GM12878 (cell line): Measurements from ENCODE around the gene RETSAT. TPM values are rescaled to one million over a fixed set of nuclear protein-coding genes. Genes with fewer than 3 reads are reported as not detected.

Experiments used
- ATAC-seq: fragments of 200-7000 bp; cut with Tn5 transposase; 3 replicates; pipeline ENCODE4 v1.9.1; 2020; ENCODE audit warnings: mild to moderate bottlenecking, moderate library complexity
- BruUV-seq: library from RNA; stranded (reverse); fragments of 400-500 nt; replicated peaks from 2 replicates; lab custom pipeline; 2021; lab: Mats Ljungman, UMichigan
- CTCF ChIA-PET: fragments of 300-600 bp; sonication (Branson Sonifier 250); formaldehyde crosslinking; extraction: SDS; loops from one replicate; lab custom pipeline; 2021; ENCODE audit warnings: inconsistent platforms; lab: Yijun Ruan, JAX
- POLR2A ChIA-PET: fragments of 350-600 bp; formaldehyde crosslinking; extraction: SDS; loops from one replicate; lab custom pipeline; 2021; ENCODE audit warnings: inconsistent platforms; lab: Charles Lee
- RAD21 ChIA-PET: fragments of 300-600 bp; sonication (Branson Sonifier 250); formaldehyde crosslinking; loops from one replicate; lab custom pipeline; 2023; ENCODE audit warnings: antibody characterized with exemption; ENCODE audit not compliant: unreplicated experiment; lab: Charles Lee
- SMC1A ChIA-PET: fragments of 300-600 bp; sonication (Branson Sonifier 250); formaldehyde crosslinking; loops from one replicate; lab custom pipeline; 2023; ENCODE audit not compliant: unreplicated experiment, uncharacterized antibody; lab: Charles Lee
- DNase-seq: peaks from one replicate; pipeline ENCODE4 v3.0.0-alpha.2; 2011; ENCODE audit warnings: low read depth, low spot score
- FAIRE-seq: peaks from 3 replicates; lab custom pipeline; 2011; peaks lifted over from hg19 to GRCh38; lab: Jason Lieb, UNC
- H2AFZ ChIP-seq: 2 replicates; pipeline ENCODE4 v1.6.0; 2011; ENCODE audit warnings: low read depth, low read length, control low read depth; ENCODE audit not compliant: control insufficient read depth
- H3K27ac ChIP-seq: 2 replicates; pipeline ENCODE4 v1.5.1; 2011; ENCODE audit warnings: control low read depth; ENCODE audit not compliant: control insufficient read depth, insufficient read depth
- H3K27me3 ChIP-seq, 2 experiments: replicated peaks in 1 of 2; 2 replicates each; pipeline versions ENCODE4 v1.6.0 to v1.6.1; 2011; ENCODE audit warnings: low read length in 1 of 2; ENCODE audit not compliant: control insufficient read depth in 2 of 2, insufficient read depth in 2 of 2
- H3K36me3 ChIP-seq, 2 experiments: 2 replicates each; pipeline ENCODE4 v1.5.1; 2011; ENCODE audit warnings: low read length in 1 of 2; ENCODE audit not compliant: control insufficient read depth in 2 of 2, insufficient read depth in 2 of 2
- H3K4me1 ChIP-seq: 2 replicates; pipeline ENCODE4 v1.6.1; 2011; ENCODE audit warnings: mild to moderate bottlenecking, low read length, moderate library complexity, mixed read lengths; ENCODE audit not compliant: control insufficient read depth, insufficient read depth
- H3K4me2 ChIP-seq: 2 replicates; pipeline ENCODE4 v1.6.0; 2011; ENCODE audit warnings: control low read depth; ENCODE audit not compliant: control insufficient read depth, insufficient read depth
- H3K4me3 ChIP-seq: fragments of 200-600 bp; sonication (generic); 2 replicates; pipeline ENCODE4 v1.5.1; 2016
- H3K79me2 ChIP-seq: 2 replicates; pipeline ENCODE4 v1.6.0; 2011; ENCODE audit warnings: low read length; ENCODE audit not compliant: control insufficient read depth, insufficient read depth
- H3K9ac ChIP-seq: 2 replicates; pipeline ENCODE4 v1.8.0; 2011; ENCODE audit warnings: low read length, control low read depth, mixed read lengths; ENCODE audit not compliant: control insufficient read depth, insufficient read depth
- H3K9me3 ChIP-seq: replicated peaks from 3 replicates; pipeline ENCODE4 v1.5.1; 2011; ENCODE audit warnings: mild to moderate bottlenecking, low read length; ENCODE audit not compliant: control insufficient read depth, insufficient read depth
- H4K20me1 ChIP-seq: 2 replicates; pipeline ENCODE4 v1.6.0; 2011; ENCODE audit not compliant: control insufficient read depth, insufficient read depth
- ATF7 ChIP-seq: fragments of 450-650 bp; IDR thresholded peaks from 2 replicates; pipeline ENCODE4 v1.6.1; 2016; ENCODE audit warnings: low read depth, mild to moderate bottlenecking
- MYB ChIP-seq: fragments of 150-350 bp; IDR thresholded peaks from 2 replicates; pipeline ENCODE4 v1.6.1; 2014; ENCODE audit warnings: mild to moderate bottlenecking, low read depth, low read length, borderline replicate concordance
- PML ChIP-seq: IDR thresholded peaks from 2 replicates; pipeline ENCODE4 v1.6.1; 2012; ENCODE audit warnings: low read length, inconsistent platforms
- RAD51 ChIP-seq: fragments of 450-650 bp; IDR thresholded peaks from 2 replicates; pipeline ENCODE4 v1.6.1; 2016; ENCODE audit warnings: moderate library complexity, mild to moderate bottlenecking, inconsistent platforms
- SKIL ChIP-seq: fragments of 450-650 bp; IDR thresholded peaks from 2 replicates; pipeline ENCODE4 v1.6.1; 2017; ENCODE audit warnings: mild to moderate bottlenecking, low read depth, inconsistent platforms; ENCODE audit not compliant: poor library complexity, severe bottlenecking
- YBX1 ChIP-seq: fragments of 450-650 bp; IDR thresholded peaks from 2 replicates; pipeline ENCODE4 v1.6.1; 2016; ENCODE audit warnings: antibody characterized with exemption
- ZBTB11 ChIP-seq: fragments of 450-650 bp; formaldehyde crosslinking; IDR thresholded peaks from 2 replicates; pipeline ENCODE4 v1.5.0; 2022; ENCODE audit warnings: mild to moderate bottlenecking, missing genetic modification characterization
- ZBTB40 ChIP-seq: fragments of 450-650 bp; IDR thresholded peaks from 2 replicates; pipeline ENCODE4 v1.6.1; 2016; ENCODE audit warnings: mild to moderate bottlenecking, moderate library complexity, borderline replicate concordance
- WGBS: methylation state at CpG from one replicate; pipeline ENCODE4 v1.1.6; 2016; ENCODE audit warnings: low lambda C conversion rate; ENCODE audit not compliant: insufficient replicate concordance, insufficient coverage; ENCODE audit errors: missing lambda C conversion rate; 5-methylcytosine and 5-hydroxymethylcytosine counted together
- in situ Hi-C: fragments of 300-500 bp; cut with MboI; formaldehyde crosslinking; loops from 9 replicates; pipeline ENCODE4 v1.14.3; 2018; ENCODE audit warnings: mixed read lengths
- intact Hi-C: fragments of 100-400 bp; cut with micrococcal nuclease; formaldehyde crosslinking; loops from one replicate; pipeline ENCODE4 v1.14.2; 2022; ENCODE audit not compliant: unreplicated experiment
- polyA plus RNA-seq, 11 experiments: library from polyadenylated mRNA; depleted of rRNA in 4 of 11; unstranded in 6 of 11; stranded (reverse) in 5 of 11; fragments of >200 nt; fragmentation: Nextera tagmentation in 4 of 11; fragmentation: Illumina TruSeq in 1 of 11; extraction: Ambion mirVana in 4 of 11; extraction: Trizol in 1 of 11; gene quantifications; 1 replicate in 1 of 11; 2 replicates in 10 of 11; pipeline versions ENCODE4 v1.2.1 to v1.2.3, GENCODE V29; 2011 to 2016; ENCODE audit warnings: inconsistent platforms in 2 of 11, missing spikeins in 2 of 11, low read depth in 1 of 11
- total RNA-seq, 4 experiments: library from RNA; depleted of rRNA in 3 of 4; stranded (reverse); fragments of >200 nt in 3 of 4; fragmentation: Illumina TruSeq in 1 of 4; extraction: Trizol in 1 of 4; gene quantifications; 2 replicates each; pipeline versions ENCODE4 v1.2.1 to v1.2.3, GENCODE V29; 2013 to 2021

RETSAT gene
- total and polyA plus RNA-seq, 10 of the 15 experiments (the other 5 are each of a cell fraction or from before 2014, with no cell fraction given), result 3.3 to 28.8 (median 22.0) TPM

- H3K4me1 ChIP-seq, result peaks cover 17% of the 10 kb centered on the region
- CTCF ChIA-PET, result interaction anchor here (0.8 to 1.4 kb wide), 3 partner anchors 16 to 65 kb away, joined by 3 read pairs; no protein-coding TSS in a partner anchor
- WGBS, result under 1% methylated on average over 13 of the region's 13 CpGs
- no peak overlapping the region; the same call in 1 of the 2 replicates for H3K4me3 ChIP-seq
- H3K9me3 ChIP-seq, result no peaks in the 10 kb centered on the region
- H4K20me1 ChIP-seq, result peaks cover 2% of the 10 kb centered on the region; the same call in 1 of the 2 replicates
- POLR2A ChIA-PET, result interaction anchor here (1.4 kb wide), 1 partner anchor 20 kb away, joined by 4 read pairs; no protein-coding TSS in a partner anchor
- H3K27ac ChIP-seq, result no peak overlapping the region; the same call in 1 of the 2 replicates
- no peak for DNase-seq
- no peaks in the 10 kb centered on the region for H3K27me3 ChIP-seq
- peak; percentile 25 for ATAC-seq
- SMC1A ChIA-PET, result interaction anchor here (0.7 to 0.8 kb wide), 2 partner anchors 26 to 221 kb away, joined by 3 to 5 read pairs; no protein-coding TSS in a partner anchor
- H3K9ac ChIP-seq, result 0 out of 2 replicates have a peak overlapping the region, but pooled peaks have one; percentile 7
- peaks cover 24% of the 10 kb centered on the region for H3K79me2 ChIP-seq
- H3K4me2 ChIP-seq, result peak overlapping the region; percentile 81
- RAD21 ChIA-PET, result interaction anchor here (1.4 kb wide), 1 partner anchor 23 kb away, joined by 4 read pairs; the partner anchor contains the start of genes ELMOD3 and RETSAT
- intact Hi-C loops, result no loop called here
- in situ Hi-C loops, result no loop called here
- H3K36me3 ChIP-seq, result no peaks in the 10 kb centered on the region
- FAIRE-seq, result peak; percentile 81
- H2AFZ ChIP-seq, result peak overlapping the region; percentile 71
- BruUV-seq, result no TSS peak
- TF ChIP-seq ZBTB11 (CRISPR knock-in tag) (no peak), PML (0 out of 2 replicates have a peak, but pooled peaks have one; percentile 27), YBX1 (no peak), RAD51 (no peak), ZBTB40 (peak; percentile 31; the same call in 1 of the 2 replicates), ATF7 (peak; percentile 20; the same call in 1 of the 2 replicates), SKIL (peak; percentile 52), MYB (no peak)
These were observed 23.3 kb downstream of the RETSAT start for GRCh38 chr2:85330839-85331636.
